HEK293 (cell line): ENCODE data around the gene FNDC5.

Experiments
- CTCF ChIA-PET: fragments of 350-600 bp; formaldehyde crosslinking; extraction: SDS; loops from one replicate; lab custom pipeline; 2021; ENCODE audit warnings: antibody characterized with exemption; lab: Yijun Ruan, JAX
- POLR2A ChIA-PET: fragments of 300-600 bp; formaldehyde crosslinking; extraction: SDS; loops from one replicate; lab custom pipeline; 2020; ENCODE audit warnings: antibody characterized with exemption, inconsistent platforms; lab: Yijun Ruan, JAX
- H3K27ac ChIP-seq: fragments of 200-500 bp; sonication (Bioruptor generic); 2 replicates; pipeline ENCODE4 v1.5.1; 2014; ENCODE audit warnings: low read depth, low read length, control low read depth, inconsistent platforms; ENCODE audit errors: extremely low read depth
- H3K36me3 ChIP-seq, 2 experiments: fragments of 200-500 bp in 1 of 2; sonication (Bioruptor generic) in 1 of 2; 1 replicate in 1 of 2; 2 replicates in 1 of 2; pipeline ENCODE4 v1.5.1; 2014 to 2017; ENCODE audit warnings: inconsistent platforms in 2 of 2, low read length in 2 of 2; ENCODE audit not compliant: control insufficient read depth in 2 of 2, insufficient read depth in 1 of 2
- H3K4me1 ChIP-seq: fragments of 200-500 bp; sonication (Bioruptor generic); 2 replicates; pipeline ENCODE4 v1.5.1; 2014; ENCODE audit warnings: mild to moderate bottlenecking, low read length, inconsistent platforms; ENCODE audit not compliant: control insufficient read depth, insufficient read depth
- H3K4me3 ChIP-seq: 2 replicates; pipeline ENCODE4 v1.5.1; 2011; ENCODE audit warnings: low read depth, mild to moderate bottlenecking, control low read depth, low read length, moderate library complexity
- H3K9me3 ChIP-seq: fragments of 200-500 bp; sonication (Bioruptor generic); 2 replicates; pipeline ENCODE4 v1.5.1; 2014; ENCODE audit warnings: low read depth, low read length, inconsistent platforms; ENCODE audit not compliant: control insufficient read depth, insufficient read depth
- IKZF3 ChIP-seq: fragments of 450-650 bp; IDR thresholded peaks from 2 replicates; pipeline ENCODE4 v1.5.0; 2018; ENCODE audit warnings: missing biosample characterization, mild to moderate bottlenecking, missing genetic modification characterization, moderate library complexity
- KLF17 ChIP-seq: fragments of 450-650 bp; formaldehyde crosslinking; IDR thresholded peaks from 2 replicates; pipeline ENCODE4 v1.5.1; 2016; ENCODE audit warnings: missing biosample characterization, missing genetic modification characterization
- MZF1 ChIP-seq: fragments of 450-650 bp; formaldehyde crosslinking; IDR thresholded peaks from 2 replicates; pipeline ENCODE4 v1.5.1; 2017; ENCODE audit warnings: missing biosample characterization, missing genetic modification characterization, borderline replicate concordance
- SP7 ChIP-seq: fragments of 450-650 bp; formaldehyde crosslinking; IDR thresholded peaks from 2 replicates; pipeline ENCODE4 v1.5.1; 2016; ENCODE audit warnings: missing biosample characterization, missing genetic modification characterization
- ZFP37 ChIP-seq: fragments of 450-650 bp; formaldehyde crosslinking; IDR thresholded peaks from 2 replicates; pipeline ENCODE4 v1.5.1; 2016; ENCODE audit warnings: missing biosample characterization, missing genetic modification characterization
- ZNF112 ChIP-seq: fragments of 450-650 bp; formaldehyde crosslinking; IDR thresholded peaks from 2 replicates; pipeline ENCODE4 v1.5.0; 2017; ENCODE audit warnings: missing biosample characterization, missing genetic modification characterization
- ZNF561 ChIP-seq: fragments of 450-650 bp; IDR thresholded peaks from 2 replicates; pipeline ENCODE4 v1.5.1; 2018; ENCODE audit warnings: missing biosample characterization, missing genetic modification characterization, borderline replicate concordance
- ZNF610 ChIP-seq: fragments of 450-650 bp; formaldehyde crosslinking; IDR thresholded peaks from 2 replicates; pipeline ENCODE4 v1.5.1; 2016; ENCODE audit warnings: missing biosample characterization, missing genetic modification characterization, borderline replicate concordance
- ZNF626 ChIP-seq: fragments of 450-650 bp; sonication (Bioruptor Pico); formaldehyde crosslinking; IDR thresholded peaks from 2 replicates; pipeline ENCODE4 v1.5.1; 2018; ENCODE audit warnings: missing biosample characterization, missing genetic modification characterization, inconsistent platforms
- ZNF664 ChIP-seq: fragments of 450-650 bp; formaldehyde crosslinking; IDR thresholded peaks from 2 replicates; pipeline ENCODE4 v1.5.1; 2016; ENCODE audit warnings: missing biosample characterization, missing genetic modification characterization
- ZNF792 ChIP-seq: fragments of 450-650 bp; formaldehyde crosslinking; IDR thresholded peaks from 2 replicates; pipeline ENCODE4 v1.5.1; 2016; ENCODE audit warnings: missing biosample characterization, missing genetic modification characterization
- ZSCAN23 ChIP-seq: fragments of 450-650 bp; formaldehyde crosslinking; IDR thresholded peaks from 2 replicates; pipeline ENCODE4 v1.5.1; 2016; ENCODE audit warnings: missing biosample characterization, missing genetic modification characterization
- TF ChIP-seq, protein P1 (sequence below): fragments of 450-650 bp; formaldehyde crosslinking; IDR thresholded peaks from 2 replicates; pipeline ENCODE4 v1.5.1; 2017; ENCODE audit warnings: missing biosample characterization, missing genetic modification characterization
- TF ChIP-seq, protein P2 (sequence below): fragments of 450-650 bp; formaldehyde crosslinking; IDR thresholded peaks from 2 replicates; pipeline ENCODE4 v1.5.1; 2016; ENCODE audit warnings: missing biosample characterization, missing genetic modification characterization
- TF ChIP-seq, protein P3 (sequence below): fragments of 450-650 bp; formaldehyde crosslinking; IDR thresholded peaks from 2 replicates; pipeline ENCODE4 v1.5.1; 2017; ENCODE audit warnings: missing biosample characterization, missing genetic modification characterization
- TF ChIP-seq, protein P4 (sequence below): fragments of 450-650 bp; formaldehyde crosslinking; IDR thresholded peaks from 2 replicates; pipeline ENCODE4 v1.5.1; 2016; ENCODE audit warnings: missing biosample characterization, missing genetic modification characterization
- TF ChIP-seq, protein P5 (sequence below): fragments of 450-650 bp; formaldehyde crosslinking; IDR thresholded peaks from 2 replicates; pipeline ENCODE4 v1.5.1; 2016; ENCODE audit warnings: missing biosample characterization, missing genetic modification characterization

The FNDC5 gene

GRCh38 chr1:32888677-32889420 is 18.1 kb upstream of the FNDC5 start:
- H3K27ac ChIP-seq, result no peak overlapping the region
- ChIA-PET POLR2A (no interaction called here), CTCF (interaction anchor here (1.2 to 4.9 kb wide), 3 partner anchors 10 to 14 kb away, joined by 4 to 50 read pairs (median 6); no protein-coding TSS in a partner anchor)
- no peaks in the 10 kb centered on the region for H3K4me1 ChIP-seq
- H3K9me3 ChIP-seq, result no peaks in the 10 kb centered on the region
- no peaks in the 10 kb centered on the region for H3K36me3 ChIP-seq
- no peak overlapping the region for H3K4me3 ChIP-seq
- TF ChIP-seq, protein P1, sequence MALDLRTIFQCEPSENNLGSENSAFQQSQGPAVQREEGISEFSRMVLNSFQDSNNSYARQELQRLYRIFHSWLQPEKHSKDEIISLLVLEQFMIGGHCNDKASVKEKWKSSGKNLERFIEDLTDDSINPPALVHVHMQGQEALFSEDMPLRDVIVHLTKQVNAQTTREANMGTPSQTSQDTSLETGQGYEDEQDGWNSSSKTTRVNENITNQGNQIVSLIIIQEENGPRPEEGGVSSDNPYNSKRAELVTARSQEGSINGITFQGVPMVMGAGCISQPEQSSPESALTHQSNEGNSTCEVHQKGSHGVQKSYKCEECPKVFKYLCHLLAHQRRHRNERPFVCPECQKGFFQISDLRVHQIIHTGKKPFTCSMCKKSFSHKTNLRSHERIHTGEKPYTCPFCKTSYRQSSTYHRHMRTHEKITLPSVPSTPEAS, result no peak
- no peak for TF ChIP-seq ZNF112
- TF ChIP-seq ZNF561 (tag by site-specific recombination), result no peak
- TF ChIP-seq, protein P2, sequence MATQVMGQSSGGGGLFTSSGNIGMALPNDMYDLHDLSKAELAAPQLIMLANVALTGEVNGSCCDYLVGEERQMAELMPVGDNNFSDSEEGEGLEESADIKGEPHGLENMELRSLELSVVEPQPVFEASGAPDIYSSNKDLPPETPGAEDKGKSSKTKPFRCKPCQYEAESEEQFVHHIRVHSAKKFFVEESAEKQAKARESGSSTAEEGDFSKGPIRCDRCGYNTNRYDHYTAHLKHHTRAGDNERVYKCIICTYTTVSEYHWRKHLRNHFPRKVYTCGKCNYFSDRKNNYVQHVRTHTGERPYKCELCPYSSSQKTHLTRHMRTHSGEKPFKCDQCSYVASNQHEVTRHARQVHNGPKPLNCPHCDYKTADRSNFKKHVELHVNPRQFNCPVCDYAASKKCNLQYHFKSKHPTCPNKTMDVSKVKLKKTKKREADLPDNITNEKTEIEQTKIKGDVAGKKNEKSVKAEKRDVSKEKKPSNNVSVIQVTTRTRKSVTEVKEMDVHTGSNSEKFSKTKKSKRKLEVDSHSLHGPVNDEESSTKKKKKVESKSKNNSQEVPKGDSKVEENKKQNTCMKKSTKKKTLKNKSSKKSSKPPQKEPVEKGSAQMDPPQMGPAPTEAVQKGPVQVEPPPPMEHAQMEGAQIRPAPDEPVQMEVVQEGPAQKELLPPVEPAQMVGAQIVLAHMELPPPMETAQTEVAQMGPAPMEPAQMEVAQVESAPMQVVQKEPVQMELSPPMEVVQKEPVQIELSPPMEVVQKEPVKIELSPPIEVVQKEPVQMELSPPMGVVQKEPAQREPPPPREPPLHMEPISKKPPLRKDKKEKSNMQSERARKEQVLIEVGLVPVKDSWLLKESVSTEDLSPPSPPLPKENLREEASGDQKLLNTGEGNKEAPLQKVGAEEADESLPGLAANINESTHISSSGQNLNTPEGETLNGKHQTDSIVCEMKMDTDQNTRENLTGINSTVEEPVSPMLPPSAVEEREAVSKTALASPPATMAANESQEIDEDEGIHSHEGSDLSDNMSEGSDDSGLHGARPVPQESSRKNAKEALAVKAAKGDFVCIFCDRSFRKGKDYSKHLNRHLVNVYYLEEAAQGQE (tag by site-specific recombination), result no peak
- TF ChIP-seq, protein P3, sequence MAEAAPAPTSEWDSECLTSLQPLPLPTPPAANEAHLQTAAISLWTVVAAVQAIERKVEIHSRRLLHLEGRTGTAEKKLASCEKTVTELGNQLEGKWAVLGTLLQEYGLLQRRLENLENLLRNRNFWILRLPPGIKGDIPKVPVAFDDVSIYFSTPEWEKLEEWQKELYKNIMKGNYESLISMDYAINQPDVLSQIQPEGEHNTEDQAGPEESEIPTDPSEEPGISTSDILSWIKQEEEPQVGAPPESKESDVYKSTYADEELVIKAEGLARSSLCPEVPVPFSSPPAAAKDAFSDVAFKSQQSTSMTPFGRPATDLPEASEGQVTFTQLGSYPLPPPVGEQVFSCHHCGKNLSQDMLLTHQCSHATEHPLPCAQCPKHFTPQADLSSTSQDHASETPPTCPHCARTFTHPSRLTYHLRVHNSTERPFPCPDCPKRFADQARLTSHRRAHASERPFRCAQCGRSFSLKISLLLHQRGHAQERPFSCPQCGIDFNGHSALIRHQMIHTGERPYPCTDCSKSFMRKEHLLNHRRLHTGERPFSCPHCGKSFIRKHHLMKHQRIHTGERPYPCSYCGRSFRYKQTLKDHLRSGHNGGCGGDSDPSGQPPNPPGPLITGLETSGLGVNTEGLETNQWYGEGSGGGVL (tag by site-specific recombination), result no peak
- TF ChIP-seq ZNF792 (tag by site-specific recombination), result no peak
- TF ChIP-seq ZNF626 (tag by site-specific recombination), result no peak
- TF ChIP-seq ZNF610, result no peak
- TF ChIP-seq ZSCAN23 (tag by site-specific recombination), result no peak
- no peak for TF ChIP-seq KLF17 (tag by site-specific recombination)
- no peak for TF ChIP-seq IKZF3 (tag by site-specific recombination)
- no peak for TF ChIP-seq SP7 (tag by site-specific recombination)
- TF ChIP-seq, protein P4, sequence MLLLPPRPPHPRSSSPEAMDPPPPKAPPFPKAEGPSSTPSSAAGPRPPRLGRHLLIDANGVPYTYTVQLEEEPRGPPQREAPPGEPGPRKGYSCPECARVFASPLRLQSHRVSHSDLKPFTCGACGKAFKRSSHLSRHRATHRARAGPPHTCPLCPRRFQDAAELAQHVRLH, result no peak
- no peak for TF ChIP-seq ZFP37 (tag by site-specific recombination)
- TF ChIP-seq MZF1 (tag by site-specific recombination), result no peak

- no peaks in the 10 kb centered on the region for H3K4me1 ChIP-seq
- H3K4me3 ChIP-seq, result no peak overlapping the region
- ChIA-PET POLR2A (no interaction called here), CTCF (interaction anchor here (0.7 to 1.7 kb wide), 3 partner anchors 11 to 31 kb away, joined by 3 to 4 read pairs (median 3); no protein-coding TSS in a partner anchor)
- H3K36me3 ChIP-seq, result no peaks in the 10 kb centered on the region
- no peaks in the 10 kb centered on the region for H3K9me3 ChIP-seq
- TF ChIP-seq, protein P5, sequence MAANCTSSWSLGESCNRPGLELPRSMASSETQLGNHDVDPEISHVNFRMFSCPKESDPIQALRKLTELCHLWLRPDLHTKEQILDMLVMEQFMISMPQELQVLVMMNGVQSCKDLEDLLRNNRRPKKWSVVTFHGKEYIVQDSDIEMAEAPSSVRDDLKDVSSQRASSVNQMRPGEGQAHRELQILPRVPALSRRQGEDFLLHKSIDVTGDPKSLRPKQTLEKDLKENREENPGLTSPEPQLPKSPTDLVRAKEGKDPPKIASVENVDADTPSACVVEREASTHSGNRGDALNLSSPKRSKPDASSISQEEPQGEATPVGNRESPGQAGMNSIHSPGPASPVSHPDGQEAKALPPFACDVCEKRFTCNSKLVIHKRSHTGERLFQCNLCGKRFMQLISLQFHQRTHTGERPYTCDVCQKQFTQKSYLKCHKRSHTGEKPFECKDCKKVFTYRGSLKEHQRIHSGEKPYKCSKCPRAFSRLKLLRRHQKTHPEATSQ (tag by site-specific recombination), result no peak
- TF ChIP-seq ZNF664, result peak; percentile 83
- no peak overlapping the region for H3K27ac ChIP-seq
These were observed 17.4 kb upstream of the FNDC5 start for GRCh38 chr1:32888134-32888533.
